T-helper 9 cell (primary cell): Measurements from ENCODE around the gene ARMH3.

Experiments
- DNase-seq: peaks from one replicate; pipeline ENCODE4 v3.0.0-alpha.2; 2020

Gene ARMH3

DNA sequence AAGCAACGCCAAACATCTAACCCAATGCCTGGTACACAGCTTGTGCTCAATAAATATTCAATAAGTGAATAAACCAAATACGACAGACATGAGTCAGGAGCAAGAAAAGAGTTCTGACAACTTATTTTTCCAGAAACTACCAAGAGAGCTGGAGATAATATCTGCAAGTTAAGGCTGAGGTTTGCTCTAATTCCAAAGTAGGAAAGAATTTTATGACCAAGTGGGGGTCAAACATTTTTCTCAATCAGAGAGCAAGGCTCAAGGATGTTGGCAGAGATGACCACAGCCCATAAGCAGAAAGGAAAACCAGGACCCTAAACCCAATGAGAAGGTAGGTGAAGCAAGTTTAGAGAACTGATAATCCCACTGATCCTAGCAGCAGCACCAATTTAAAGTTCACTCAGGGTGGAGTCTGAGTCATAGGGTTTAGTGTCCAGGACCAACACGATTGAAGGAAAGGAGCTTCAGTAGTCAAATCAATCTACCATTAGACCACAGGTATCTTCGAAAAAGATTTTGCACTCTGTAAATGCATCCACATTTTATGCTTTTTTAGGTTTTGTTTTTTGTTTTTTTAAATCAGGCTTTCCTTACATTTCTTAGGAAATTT, 163.1 kb downstream of the ARMH3 start:
- no peak for DNase-seq

DNA sequence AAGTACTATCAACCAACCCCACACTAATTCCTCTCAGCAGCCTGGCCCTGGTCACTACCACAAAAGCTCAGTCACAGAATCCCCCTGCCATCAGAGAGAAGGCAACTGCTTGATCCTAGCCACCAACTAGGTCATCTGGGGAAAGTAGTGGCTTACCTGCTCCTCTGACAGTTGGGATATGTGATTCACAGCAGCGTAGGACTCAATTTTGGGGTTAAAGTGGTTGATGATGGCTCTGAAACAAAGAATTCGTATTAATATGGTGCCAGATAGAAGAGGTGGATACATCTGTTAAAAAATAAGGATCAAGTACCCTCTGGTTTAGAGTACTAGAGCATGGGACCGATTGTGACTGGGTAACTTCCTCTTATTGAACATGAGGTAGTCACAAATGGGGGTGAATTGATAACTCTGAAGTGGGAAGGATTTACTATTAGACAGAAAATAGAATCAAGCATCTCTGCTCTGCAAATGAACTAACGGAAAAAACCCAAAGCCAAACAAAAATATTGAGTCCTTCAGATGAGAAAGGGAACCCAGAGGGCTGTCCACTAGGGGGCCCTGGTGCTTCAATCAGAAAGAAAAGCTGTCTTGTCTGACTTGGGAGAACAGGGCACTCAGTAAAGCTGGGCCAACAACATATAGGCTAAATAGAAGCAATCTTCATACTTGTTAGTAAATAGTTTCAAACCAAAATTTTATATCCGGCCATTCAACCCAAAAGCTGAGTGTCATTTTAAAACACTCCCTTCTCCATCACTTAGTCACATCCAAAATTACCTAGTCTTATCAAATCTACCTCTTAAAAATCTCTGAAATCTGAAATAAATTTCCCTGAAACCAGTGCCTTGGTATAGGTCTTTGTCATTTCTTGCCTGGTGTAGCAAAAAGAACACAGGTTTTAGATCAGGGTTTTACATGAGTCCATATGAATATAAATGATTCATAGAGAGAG, 166.4 kb downstream of the ARMH3 start:
- DNase-seq = peak; percentile 52

DNA sequence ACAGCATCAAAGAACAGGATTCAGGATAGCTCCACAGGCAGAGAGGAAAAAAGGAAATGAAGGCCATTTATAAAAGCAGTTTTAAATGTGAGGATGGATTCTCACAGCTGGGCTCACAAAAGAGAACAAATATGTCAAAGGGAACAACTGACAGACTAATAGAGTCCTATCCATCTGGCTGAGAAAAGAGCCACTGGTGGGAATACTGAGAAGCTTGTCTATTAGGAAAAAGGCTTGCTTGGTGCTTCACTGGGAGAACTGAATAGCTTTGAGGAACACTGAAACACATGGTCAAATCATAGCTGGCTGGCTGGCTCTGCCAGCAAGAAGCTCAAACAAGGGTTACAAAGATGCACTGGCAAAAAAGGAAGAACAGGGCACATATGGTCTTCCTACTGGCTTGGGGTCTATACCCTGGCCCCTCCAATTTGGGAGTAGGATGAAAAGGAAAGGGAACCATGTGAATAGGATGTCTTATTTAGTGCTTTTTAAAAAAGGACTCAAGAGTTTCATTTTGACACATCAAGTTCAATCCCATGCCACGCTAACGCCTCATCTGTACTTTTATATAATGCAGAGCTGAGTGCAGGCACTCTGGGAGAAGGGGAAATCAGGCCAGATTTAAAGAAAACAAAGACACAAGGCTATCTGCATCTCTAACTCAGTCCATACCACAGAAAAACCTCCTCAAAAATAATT, 167.6 kb downstream of the ARMH3 start:
- DNase-seq = no peak

DNA sequence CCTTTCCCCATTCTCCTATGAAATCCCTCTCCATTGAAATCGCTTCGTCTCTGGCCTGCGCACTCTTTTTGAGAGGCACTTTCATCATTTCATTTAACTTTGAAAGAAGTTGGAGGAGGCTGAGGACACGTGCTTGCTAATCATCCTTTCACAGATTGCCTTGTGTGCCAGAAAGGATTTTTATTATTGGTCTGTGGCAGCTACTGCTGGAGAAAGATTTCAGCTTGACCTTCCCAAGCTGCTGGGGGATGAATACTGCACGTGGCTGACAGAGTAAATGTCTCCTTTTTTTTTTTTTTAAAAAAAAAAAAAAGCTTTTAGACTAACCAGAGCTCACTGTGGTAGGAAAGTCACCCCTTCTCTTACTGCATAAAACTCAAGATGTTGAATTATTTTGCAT, 168.2 kb downstream of the ARMH3 start:
- DNase-seq = no peak

DNA sequence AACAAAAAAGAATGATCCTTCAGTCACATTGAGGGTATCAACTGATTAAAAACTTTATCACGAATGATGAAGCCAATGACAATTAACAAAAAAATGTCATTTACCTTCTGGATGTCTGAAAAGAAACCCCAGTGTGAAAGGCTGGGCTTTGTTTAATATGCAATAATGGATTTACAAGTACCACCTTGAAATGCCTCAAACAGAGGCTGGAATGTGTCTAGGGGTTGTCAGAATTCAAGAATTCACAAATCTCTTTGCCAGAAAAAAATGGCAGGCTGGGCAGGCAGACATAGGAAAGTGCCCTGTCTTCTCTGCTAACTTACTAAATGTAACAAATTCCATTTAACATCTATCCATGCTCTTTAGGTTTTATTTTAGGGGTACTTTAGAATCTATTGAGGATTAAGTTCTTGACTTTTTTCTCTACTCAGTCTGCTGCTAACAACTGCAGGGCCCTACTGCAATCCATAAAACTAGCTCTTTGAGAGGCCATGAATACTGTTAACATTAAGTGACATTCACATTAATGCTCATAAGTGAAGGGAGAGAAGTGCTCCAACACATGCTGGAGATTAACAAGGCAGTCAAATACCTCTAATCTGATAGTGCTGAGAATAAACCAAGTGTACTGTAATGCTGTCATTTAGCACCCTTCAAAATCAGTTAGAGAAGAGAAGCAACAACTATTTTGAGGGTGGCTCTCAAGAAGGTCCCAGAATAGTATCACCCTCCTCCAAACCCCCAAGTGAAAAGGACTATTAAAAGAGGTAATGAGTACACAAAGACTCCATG, 169.3 kb downstream of the ARMH3 start:
- no peak for DNase-seq

DNA sequence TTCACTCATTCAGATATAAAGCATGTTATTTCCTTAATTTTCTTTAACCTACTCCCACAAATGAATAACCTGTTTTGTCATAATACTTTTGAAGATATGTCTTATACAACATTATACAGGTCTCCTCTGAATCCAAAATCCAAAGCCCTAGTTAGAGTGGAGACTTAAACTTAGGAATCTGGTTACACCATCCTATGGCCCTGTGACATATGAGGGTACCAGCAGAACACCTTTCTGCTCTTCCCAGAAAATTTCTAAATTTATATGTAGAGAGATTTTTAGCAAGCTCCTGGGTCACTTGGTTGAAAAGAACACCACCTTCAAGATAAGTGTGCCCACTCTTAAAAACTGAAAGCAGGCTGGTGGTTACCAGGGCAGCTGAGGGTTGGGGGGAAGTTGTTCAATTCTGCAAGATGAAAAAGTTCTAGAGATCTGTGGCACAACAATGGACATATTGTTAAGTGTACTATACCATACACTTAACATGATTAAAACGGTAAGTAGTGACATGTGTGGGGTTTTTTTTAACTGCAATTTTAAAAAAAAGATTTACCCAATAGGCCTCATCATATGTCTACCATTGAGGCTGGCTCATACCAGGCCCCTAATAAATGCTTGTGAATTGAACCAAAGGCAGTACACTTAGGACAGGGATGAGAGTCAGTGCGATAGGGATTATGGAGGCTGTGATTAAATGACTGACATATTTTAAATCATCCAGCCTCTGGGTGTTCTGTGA, 174.8 kb downstream of the ARMH3 start:
- DNase-seq = no peak

DNA sequence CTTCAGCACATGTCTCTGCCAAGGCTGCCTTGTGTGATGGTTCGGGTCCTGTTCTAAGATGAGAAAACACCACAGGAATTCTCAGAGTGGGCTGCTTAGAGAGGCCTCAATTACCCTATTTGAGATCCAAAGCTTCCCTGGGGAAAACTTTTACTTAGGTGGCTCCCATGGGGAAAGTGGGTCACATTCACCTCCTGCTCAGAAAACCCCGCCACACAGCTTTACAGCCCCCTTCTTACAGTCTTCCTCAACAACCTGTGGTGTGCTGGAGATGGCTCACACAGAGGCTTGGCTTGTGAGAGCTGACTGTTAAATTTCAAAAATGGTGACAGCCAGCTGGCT, 175.8 kb downstream of the ARMH3 start:
- DNase-seq = no peak

DNA sequence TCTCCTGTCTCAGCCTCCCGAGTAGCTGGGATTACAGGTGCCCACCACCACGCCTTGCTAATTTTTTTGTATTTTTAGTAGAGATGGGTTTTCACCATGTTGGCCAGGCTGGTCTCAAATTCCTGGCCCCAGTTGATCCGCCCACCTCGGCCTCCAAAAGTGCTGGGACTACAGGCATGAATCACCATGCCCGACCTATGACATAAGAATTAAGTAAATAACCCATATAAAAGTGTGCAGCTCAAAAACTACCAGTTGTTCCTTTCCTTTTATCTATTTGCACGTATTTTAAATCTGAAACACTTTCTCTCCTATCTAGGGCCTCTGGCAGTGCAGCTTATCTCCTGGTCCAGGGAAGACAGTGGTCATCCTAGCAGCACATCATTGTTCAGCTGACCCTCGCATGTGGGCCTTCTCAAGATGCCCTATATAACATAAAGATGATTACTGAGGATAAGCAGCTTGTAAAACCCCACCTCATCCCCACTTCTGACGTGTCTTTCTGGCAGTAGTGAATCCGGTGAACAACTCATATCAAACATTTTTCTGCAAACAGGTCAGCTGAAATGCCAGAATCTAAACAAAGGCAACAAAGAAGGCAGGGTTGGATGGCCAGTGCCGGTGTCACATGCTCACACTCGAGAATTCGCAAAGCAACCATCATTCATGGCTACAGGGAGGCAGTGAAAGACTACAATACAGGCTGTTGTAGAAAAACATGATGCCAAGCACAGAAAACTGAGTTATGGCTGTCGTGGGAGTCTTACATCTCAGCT, 176.3 kb downstream of the ARMH3 start:
- DNase-seq = no peak

DNA sequence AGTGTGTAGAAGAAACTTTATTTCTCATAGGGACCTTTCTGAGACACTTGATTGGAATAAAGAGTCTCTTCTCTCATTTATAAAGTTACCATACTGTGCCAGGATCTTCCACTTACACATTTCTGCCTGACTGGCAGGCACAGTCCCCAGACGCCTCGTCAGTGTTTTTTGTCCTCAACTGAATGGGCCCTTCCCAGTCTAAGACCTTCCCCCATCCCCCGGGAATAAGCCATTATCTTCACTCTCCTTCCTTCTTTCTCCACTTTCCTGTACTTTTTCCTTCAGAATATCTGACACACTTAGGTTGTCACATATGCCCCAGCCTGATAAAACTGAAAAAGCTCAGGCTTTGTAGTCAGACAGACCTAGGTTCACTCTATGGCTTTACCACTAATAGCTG, 177.1 kb downstream of the ARMH3 start:
- DNase-seq = no peak

DNA sequence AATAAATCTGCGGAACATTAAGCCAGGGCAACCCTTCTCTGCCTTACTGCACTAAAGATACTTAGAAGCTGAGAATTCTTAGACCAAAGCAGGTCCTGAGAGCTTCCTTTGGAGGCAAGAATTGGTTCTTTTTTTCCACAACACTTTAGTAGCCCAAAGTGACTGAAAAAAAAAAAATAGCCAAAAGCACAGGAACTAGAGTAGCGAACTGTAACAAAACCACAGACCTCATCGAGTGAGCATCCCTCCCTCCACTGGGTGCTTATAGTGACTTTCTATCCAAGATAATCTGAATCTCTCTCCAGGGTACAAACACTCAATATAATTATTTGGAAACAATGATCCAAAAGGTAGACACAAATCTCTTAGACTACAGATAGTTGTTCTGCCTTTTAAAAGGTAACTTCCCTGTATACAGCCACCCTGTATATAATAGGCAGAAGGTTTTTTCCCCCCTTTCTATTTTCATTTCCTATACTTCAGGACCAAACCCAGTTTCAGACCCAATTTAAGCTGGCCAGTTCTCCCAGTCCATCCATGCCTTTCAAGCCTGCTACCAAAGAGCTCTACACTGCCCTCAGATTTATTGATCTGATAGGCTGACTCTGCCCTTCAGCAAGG, 180.8 kb downstream of the ARMH3 start:
- no peak for DNase-seq

DNA sequence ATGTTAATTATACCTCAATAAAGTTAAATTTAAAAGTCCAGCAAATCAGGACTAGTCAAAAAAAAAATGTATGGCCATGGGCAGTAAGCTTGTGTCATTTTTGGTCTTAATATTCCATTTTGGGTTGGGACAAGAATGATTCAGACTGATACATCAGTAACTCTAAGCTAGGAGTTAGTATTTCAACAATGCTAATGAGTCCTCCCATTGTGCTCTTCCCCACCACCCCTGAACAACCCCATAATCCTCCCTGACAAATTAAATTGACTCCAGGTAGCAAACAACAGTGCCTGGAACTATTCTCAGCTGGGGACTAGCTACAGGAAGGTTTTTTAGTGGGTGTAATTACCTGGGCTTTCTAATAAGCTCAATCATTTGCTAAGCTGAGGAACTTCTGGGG, 181.7 kb downstream of the ARMH3 start:
- DNase-seq = no peak

DNA sequence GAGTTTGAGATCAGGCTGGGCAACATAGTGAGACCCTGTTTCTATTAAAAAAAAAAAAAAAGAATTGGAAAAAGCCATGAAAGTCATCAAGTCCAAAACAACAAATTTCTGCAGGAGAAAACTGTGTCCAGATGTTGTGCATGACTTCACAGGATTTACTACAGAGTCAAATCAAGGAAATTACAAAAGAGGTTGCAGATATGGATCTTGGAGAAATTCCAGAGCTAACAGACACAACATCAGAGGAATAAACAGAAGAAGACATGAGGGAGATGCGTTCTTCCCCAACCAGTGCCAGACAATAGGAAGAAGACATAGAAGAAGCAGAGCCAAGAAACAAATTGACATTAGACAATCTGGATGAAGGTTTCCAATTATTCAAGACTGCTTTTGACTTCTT, 188.0 kb downstream of the ARMH3 start:
- no peak for DNase-seq

DNA sequence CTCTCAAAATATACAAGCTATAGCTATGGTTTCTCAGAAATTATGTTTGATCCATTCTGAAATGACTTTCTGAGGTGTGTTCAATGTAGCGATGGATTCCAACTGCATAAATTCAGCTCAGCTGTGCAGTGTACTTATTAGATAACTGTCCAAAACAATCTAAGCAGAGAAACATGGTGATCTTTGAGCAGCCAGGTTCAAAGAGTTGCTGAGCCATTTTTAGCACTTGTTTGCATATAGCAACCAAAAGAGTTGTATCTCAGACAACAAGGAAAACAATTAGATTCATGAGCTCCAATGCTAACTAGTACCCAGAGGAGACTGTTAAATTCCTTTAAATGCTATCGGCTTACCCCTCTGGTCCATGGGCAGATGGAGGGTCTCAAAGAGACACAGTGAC, 196.4 kb downstream of the ARMH3 start:
- DNase-seq = no peak

DNA sequence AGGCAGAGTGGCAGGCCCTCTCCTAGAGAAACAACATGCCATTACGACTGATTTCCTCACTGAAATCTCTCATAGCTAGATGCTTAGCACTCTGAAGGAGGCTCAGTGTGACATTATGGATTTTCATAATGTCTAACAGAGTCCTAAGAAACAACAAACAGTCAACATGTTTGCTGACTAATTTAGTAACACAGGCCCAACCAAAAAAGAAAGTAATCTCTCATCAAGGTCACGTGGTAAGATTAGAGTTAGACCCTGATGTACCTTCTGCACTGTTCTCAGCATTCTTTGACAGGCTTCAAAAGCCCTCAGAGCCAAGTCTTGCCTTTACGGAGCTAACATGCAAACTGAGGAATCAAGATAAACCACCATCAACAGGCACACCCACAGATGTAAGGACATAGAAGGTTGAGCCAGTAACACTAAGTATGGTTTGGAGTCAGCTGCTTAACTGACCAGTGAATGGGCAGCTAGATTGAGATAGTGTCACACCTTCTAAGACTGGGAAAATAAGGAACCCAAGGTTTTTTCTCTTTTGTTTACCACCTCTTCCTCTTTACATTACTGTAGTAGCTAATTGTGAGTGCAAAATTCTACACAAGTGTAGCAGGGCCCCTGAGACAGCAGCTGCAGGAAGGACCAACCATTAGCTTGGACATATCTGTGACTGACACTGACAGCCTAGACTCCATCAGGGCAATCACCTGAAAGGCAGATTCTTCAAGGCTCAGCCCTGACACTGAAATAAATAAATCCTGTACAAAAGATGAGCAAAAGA, 197.1 kb downstream of the ARMH3 start:
- DNase-seq = no peak

DNA sequence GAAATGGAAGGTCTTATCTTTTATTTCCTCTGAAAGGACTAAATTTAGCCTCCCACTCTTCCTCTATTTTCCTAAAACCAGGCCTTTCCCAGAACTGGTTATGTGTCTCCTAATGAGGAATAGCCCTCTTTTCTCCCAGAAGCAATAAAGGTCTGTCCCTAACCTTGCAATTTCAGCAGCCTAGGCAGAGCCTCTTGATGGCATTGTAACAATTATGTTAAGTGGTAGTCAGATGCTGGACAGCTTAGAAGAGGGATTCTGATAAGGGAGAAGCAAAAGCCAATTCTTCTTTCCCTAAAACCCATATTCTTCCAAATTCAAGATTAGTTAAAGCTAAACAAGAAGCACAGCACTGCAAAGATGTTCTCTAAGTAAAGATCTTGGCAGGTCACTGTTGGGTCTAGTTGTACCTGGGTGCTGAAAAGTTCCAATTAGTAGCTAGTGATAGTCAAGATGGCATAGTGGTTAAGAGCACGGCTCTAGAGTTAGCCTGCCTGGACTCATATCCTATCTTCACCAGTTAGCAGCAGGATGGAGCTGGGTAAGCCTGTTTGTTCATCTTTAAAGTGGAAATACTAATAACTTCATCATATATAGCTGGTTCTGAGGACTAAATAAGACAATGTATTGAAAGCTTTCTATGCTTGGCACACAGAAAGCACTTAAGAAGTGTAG, 198.0 kb downstream of the ARMH3 start:
- no peak for DNase-seq

DNA sequence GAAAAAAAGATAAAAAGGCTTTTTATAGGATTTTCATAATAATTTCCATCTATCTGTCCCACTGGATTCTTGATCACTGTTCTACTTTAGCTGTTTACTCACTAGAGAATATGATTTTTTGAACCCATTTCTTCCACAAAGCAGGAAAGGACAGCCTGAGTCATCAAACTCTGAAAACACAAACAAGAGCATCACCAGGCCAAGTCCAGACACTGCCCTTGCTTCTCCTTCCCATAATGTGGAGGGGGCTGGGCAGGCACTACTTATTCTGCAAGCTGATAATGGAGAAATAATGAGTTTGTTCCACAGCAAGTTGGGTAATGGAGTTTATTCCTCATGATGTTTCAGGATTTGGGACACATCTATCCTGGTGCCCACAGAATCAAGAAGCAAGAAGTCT, 199.3 kb downstream of the ARMH3 start:
- DNase-seq = no peak

DNA sequence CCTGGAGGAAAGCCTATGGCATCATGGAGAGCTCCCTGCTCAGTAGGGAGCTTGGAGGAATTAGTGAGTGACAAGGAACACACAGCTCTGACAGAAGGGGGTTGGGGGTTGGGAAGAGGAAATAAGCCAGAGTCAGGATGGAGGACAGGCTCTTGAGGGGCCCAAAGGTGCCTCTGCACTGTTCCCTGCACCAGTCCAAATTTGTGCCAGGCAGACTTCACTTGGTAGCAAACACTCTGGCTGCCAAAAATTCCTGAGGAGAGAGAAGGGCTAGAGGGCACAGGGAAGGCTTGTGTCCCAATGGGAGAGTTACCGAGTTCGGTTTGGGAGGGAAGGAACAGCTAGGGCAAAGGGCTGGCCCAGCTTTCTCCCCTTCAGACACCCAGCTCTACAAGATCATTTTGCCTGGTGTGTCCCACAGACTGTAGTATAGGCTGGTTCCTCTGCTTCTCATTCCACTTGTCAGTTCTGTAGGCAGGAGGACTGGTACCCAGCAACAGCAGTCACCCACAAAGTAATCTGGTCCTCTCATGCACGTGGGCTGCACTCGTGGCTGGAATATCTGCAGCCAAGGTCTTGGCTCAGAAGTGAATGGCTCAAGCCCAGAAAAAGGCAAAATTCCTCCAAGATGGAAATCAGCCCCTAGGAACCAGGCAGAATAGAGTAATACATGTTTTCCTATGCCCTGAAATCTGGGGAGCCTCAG, 204.4 kb downstream of the ARMH3 start:
- no peak for DNase-seq

DNA sequence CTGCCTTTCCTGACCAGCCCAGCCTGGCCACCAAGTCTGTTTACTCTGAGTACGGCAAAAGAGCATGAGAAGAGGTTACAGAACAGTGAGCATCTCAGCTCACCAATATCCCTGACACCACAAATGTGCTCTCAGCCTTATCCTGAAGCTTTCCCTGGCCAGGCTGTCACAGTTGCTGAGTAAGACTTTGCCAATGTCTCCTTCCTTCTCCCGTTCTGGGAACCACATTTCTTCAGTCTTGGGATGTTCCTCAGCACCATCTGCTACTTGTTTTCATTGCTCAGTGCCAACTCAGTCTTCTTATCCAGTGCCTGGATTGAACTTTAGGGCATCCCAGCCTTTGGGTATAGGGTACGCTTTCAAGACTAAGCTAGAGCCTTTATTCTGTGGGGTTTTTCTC, 205.2 kb downstream of the ARMH3 start:
- no peak for DNase-seq

DNA sequence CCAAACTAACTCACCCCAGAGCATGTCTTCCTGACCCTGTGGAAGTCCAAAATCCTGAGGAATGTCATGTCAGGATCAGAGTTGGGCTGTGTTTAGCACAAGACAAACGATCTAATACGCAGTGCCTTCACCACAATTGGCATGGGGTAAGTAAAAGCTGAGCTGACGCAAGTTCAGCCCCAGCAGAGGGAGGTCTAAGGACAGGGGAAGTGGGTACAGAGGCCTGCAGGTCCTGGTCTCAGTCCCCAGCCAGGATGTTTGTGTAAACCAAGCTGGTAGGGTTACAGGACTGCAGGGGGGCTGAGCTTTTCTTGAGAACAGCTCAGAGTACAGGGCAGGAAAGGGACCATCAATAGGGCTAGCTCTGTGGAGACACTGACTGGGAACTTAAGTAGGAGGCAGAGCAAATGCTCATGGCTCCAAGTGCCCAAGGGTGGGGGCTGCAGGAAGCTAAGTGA, 207.1 kb downstream of the ARMH3 start:
- DNase-seq = no peak
